NCI-H2081 (cell line): ENCODE measurements around the gene IFT80.

ENCODE experiments used
- DNase-seq, 2 experiments: peaks; one replicate each; lab custom pipeline; 2025; lab: John Stamatoyannopoulos, UW

Gene IFT80

DNA sequence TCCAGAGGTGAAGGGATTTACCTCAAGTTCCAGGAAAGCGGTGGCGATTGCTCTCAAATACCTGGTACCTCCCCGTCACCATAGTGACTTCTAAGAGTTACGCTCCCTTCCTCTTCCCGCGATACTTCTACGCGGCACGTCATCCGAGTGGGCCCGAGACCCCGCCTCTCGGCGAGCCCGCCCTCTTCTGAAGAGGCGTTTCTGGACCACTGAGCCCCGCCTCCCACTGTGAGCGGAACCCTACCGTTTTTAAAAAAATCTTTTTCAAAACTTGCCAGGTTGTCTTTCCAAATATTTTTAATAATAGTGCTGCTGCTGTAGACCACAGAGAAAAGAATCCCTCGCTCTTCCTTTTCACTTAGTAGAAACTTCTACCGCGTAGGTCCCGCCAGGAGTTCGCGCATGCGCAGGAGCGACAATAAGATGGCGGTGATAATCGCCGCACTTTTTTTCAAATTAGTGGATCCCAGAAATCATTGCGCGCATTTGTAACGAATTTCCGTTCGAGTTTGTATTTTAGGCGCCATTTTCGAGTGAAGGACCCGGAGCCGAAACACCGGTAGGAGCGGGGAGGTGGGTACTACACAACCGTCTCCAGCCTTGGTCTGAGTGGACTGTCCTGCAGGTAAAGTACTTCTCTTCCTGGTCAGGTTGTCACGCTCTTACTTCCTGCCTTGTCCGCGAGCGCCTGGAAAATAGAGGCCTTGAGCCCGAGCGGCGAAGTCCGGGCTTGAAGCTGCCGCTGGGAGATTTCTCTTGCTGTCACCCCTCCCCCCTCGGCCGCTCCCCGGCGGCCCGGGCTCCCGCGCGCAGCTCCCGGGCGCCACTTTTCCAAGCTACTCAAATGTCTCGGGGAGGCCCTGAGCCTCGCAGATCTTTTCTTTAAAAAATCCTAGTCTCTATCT is at the start of gene IFT80, which contains the start of gene SMC4:
IFT80 (minus strand) TSS at position 101 of the 905 bp plus-strand sequence. CDS start 14,625 bp downstream, outside the sequence.
SMC4 (plus strand) TSS at position 526 of the 905 bp plus-strand sequence. CDS start 1,177 bp downstream, outside the sequence.
- DNase-seq: peak; percentile 98 to 99

DNA sequence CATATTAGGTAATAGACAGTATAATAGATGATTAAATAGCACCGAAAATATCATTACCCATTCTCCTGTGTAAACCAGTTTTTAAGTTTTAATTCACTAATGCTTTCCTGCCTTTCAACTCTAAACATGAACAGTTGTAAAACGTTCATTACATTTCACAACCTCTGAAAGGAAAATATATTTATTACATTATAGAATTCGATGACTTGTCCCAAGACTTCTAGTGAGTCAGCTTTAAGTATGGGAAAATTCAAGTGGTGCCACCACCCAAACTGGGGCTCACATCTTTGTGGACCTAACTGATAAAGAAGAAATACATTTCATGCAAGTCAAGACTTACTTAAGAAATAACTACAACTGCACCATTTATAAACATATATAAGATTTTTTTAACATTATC is 48.5 kb upstream of the IFT80 start:
- DNase-seq: no peak

DNA sequence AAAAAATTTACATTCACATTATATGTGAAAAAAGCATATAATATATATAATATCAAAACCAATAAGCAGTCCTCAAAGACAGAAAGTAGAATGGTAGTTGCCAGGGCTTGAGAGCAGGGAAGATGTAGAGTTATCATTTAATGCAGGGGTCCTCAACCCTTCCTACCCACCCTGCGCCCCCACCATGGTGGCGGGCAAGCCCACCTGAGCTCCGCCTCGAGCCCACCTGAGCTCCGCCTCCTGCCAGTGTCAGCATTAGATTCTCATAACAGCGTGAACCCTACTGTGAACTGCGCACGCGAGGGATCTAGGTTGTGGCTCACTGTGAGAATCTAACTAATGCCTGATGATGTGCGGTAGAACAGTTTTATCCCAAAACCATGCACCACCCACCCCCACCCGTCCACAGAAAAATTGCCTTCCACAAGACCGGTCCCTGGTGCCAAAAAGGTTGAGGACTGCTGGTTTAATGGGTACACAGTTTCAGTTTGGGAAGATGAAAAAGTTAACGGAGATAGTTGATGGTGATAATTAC is 47.6 kb upstream of the IFT80 start:
- DNase-seq: no peak

DNA sequence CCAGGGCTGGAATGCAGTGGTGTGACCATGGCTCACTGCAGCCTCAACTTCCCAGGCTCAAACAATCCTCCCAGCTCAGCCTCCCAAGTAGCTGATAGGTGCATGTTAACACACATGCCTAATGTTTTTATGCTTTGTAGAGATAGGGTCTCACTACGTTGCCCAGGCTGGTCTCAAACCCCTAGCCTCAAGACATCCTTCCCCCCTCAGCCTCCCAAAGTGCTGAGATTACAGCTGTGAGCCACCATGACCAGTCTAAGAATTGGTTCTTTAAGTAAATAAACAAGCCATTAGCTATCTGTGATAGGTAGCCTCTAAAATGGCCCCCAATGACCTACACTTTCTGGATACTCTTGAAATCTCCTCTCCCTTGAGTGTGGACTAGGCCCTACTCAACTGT is 46.8 kb upstream of the IFT80 start:
- DNase-seq: no peak

DNA sequence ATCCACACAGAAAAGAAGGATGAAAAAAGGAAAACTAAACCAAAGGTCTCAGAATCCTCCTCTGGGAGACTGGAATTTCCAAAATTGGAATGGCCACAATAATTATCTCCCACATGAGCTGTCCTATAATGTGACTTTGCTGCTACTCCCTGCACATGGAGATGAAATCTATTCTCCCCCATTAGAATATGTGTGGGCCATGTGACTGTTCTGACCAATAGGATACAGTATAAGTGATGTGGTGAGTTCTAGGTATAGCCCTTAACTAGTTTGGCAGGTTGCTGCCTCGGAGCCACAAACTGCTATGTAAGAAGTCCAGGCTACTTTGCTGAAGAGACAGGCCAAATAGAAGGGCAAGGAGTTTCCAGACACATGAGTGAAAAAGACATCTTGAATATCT is 45.4 kb upstream of the IFT80 start:
- no peak for DNase-seq

DNA sequence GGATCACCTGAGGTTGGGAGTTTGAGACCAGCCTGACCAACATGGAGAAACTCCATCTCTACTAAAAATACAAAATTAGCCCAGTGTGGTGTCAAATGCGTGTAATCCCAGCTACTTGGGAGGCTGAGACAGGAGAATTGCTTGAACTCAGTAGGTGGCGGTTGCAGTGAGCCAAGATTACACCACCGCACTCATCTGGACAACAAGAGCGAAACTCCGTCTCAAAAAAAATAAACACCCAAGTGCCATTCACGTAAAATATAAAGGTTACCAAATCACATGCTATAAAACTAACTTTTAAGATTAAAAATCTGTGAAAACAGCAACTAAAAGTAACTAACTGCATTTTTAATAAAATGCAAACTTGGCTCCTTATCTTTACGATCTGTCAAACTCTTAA is 41.7 kb upstream of the IFT80 start:
- no peak for DNase-seq

DNA sequence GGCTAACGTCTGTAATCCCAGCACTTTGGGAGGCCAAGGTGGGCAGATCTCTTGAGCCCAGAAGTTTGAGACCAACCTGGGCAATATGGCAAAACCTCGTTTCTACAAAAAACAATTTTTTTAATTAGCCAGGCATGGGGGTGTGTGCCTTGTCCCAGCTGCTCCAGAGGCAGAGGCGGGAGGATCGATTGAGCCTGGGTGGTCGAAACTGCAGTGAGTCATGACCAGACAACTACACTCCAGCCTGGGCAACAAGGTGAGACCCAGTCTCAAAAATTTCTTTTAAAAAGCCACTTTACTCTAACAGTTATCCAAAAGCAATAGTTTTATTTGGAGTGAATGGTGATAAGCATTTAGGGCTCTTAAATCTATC is 38.0 kb upstream of the IFT80 start:
- DNase-seq: no peak

DNA sequence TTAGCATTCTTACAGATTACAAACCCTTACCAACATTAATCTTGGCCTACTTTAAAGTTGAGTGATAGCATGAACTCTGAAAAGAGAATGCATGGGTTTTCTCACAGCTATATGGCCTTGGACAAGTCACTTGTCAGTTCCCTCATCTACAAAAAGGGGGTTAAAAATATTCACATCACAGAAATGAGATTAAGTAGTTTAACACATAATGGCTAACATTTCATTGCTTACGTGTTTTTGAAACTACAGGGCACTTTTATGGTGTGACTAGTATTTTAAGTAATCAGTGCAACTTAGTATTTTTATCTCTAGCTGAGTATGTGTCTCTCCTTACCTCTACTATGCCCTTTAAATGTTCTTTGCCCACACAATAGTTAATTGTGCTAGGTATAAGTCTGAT is 36.7 kb upstream of the IFT80 start:
- no peak for DNase-seq

DNA sequence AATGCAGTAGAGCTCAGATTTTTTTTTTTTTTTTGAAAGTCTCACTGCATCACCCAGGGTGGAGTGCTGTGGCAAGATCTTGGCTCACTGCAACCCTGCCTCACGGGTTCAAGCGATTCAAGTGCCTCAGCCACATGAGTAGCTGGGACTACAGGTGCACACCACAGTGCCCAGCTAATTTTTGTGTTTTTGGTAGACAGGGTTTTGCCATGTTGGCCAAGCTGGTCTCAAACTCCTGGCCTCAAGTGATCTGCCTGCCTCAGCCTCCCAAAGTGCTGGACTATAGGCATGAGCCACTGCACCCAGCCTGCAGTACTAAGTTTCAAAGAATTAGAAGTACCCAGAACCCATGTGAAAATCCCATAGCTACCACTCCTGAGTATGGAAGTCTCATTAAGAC is 36.1 kb upstream of the IFT80 start:
- DNase-seq: no peak

DNA sequence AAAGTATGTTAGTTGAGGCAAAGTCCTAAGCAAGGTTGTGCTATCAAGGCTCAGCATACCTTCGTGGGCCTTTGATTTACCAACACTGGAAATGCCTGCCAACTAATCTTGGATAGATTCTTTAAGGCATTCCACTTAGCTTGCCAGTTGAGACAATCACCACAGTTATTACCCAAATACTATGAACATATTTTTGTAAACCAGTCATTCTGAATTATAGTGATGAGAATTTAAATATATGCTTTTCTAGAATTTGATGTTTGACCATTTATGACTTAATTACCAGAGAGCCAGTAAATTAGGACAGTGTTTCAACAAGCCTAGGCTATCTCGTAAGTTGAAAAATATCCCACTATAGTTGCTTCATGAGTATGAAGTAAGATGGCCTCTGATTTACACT is 35.0 kb upstream of the IFT80 start:
- no peak for DNase-seq

DNA sequence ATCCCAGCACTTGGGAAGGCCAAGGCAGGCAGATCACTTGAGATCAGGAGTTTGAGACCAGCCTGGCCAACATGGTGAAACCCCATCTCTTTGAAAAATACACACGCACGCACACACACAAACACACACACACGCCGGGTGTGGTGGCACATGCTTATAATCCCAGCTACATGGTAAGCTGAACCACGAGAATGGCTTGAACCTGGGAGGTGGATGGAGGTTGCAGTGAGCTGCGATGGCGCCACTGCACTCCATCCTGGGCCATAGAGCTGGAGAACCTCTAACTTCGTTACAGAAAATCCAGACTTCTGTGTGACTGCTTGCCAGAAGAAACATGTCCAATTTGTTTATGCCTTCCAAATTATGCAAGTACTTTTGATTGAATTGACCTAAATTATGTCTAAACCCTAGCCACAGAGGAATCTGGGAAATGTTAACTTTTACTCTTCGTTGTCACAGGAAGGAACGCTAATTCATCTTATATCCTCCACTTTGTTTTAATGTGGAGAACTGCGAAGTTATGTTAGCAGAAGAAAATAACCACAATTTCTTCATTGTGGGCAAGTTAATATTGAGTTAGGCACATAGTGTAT is 28.9 kb upstream of the IFT80 start:
- DNase-seq: no peak

DNA sequence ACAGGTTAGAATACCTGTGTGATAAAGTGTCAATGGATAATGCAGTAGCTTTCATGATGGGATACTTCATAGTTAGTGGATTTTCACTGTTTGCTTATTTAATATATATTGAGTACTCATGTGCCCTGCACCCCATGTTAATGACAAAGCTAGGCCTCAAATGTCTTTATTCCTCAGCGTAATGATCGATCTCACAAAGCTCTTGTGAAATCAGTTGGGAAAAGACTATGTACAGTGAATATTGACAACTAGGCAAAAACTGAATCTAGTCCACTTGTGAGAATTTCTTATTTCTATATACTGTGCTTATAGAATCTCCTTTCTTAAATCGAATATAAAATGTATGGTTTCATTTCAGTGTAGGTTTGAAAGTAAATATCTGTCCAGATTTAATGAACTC is 18.3 kb upstream of the IFT80 start:
- no peak for DNase-seq

DNA sequence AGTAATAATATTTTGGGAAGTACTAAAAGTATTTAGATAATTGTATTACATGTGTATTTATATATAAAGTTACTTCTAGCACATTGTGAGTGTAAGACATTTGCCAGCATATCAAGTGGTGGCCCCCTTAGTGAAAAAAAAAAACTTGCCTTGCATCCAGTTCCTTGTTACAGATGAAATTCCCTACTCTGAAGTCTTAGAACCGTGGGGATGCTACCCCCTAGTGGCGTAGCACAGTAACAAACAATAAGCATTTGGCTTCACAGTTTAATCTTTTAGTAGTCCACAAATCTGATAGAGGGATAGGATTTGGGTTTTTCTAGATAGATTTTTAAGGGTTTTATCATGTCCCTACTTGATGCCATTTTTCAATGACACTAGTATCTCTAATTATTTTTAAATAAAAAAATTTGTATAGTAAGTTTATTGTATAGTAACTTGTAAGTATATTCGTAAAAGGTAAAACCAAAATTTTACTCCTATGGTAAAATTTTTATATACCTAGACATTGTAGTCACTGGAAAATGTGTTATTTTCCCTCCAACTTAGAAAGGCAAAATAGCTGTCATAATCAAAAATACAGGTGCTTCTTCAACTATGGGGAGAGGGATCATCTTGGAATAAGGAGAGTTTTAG is 14.7 kb upstream of the IFT80 start:
- DNase-seq: peak; percentile 79 to 80

DNA sequence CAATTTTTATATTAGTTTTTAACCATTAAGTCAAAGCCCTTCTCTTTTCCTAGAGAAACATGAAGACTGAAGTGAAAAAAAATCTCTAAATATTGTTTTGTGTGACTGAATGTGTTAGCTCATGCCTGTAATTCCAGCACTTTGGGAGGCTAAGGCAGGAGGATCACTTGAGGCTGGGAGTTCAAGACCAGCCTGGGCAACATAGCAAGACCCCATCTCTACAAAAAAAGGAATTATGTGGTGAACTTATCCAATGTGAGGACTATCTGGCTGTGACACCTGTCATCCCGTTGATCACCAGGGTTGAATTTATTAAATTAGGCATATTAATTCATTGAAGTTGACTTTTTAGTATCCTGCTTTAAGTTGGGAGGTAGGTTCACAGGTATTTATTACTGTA is 13.5 kb upstream of the IFT80 start:
- no peak for DNase-seq

DNA sequence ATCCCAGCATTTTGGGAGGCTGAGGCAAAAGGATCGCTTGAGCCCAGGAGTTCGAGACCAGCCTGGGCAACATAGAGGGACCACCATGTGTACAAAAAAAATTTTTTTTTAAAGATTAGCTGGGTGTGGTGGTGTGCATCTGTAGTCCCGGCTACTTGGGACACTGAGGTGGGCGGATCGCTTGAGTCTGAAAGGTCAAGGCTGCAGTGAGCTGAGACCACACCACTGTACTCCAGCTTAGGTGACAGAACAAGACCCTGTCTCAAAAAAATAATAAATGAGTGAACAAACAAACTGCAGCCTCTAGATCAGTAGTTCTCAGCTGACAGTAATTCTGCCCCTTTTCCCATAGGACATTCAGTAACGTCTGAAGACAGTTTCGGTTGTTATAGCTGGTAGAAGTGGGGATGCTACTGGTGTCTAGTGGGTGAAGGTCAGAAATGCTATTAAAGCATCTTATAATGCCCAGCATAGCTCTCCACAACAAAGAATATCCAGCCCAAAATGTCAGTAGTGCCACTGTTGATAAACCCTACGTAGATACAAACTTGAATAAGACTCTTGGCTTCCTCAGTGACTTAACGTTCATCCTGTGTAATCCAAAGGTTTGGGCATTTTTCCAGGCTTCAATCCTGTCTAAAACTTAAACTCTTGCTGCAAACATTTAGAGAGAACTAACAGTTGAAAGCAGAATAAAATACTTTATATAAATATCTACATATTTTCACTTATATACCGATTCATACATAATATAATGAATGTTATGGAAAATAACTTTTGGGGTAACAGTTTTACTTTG is 11.0 kb upstream of the IFT80 start:
- DNase-seq: no peak

DNA sequence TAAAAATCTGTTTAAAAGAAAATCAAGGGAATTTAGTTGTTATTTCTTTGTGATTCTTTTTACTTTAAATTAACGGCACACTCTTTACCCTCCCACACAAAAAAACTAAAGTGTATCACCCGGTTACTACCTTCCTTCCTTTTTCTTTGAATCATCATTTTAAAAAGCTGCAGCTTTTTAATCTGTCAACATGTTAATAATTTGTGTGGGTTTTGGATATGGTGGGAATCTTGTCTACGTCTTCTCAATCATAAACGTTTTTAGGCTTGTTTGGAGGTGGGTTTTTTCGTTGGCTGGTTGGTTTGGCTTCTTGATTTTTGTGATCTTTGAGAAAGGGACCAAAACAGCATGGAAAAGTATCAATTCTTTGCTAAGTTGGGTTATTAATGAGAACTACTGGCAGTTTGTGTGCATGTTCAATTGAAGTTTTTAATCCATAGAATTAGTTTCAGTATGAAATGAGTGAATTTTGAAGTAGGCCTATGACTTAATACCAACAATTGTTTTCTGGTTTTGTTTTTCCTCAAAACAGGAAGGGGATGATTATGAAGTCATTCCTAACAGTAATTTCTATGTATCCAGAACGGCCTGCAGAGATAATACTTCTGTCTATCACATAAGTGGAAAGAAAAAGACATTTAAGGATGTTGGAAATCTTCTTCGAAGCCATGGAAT is 4.9 kb upstream of the IFT80 start:
- DNase-seq: no peak

DNA sequence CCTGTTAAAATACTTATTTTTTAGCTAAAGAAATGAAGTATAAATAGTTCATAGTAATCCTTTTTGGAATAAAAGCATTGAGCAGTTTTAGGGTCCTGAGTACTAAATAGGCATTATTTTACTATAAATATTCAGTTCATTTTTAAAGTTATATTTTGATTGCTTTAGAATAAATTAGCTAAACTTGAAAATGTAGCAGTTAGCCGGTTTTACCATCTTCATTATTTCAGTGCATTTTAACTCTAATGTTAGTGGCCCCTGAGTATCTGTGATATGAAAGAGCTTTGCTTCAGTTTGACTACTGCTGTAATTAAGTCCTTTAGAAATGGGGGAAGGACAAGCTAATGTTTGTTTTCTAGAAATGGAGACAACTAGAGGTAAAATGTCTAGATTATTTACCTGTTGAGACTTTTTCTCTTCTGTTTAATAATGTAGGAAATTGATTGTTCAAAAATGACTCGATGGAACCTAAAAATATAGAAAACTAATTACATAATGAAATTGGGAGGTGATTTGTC is 4.1 kb upstream of the IFT80 start:
- DNase-seq: no peak

DNA sequence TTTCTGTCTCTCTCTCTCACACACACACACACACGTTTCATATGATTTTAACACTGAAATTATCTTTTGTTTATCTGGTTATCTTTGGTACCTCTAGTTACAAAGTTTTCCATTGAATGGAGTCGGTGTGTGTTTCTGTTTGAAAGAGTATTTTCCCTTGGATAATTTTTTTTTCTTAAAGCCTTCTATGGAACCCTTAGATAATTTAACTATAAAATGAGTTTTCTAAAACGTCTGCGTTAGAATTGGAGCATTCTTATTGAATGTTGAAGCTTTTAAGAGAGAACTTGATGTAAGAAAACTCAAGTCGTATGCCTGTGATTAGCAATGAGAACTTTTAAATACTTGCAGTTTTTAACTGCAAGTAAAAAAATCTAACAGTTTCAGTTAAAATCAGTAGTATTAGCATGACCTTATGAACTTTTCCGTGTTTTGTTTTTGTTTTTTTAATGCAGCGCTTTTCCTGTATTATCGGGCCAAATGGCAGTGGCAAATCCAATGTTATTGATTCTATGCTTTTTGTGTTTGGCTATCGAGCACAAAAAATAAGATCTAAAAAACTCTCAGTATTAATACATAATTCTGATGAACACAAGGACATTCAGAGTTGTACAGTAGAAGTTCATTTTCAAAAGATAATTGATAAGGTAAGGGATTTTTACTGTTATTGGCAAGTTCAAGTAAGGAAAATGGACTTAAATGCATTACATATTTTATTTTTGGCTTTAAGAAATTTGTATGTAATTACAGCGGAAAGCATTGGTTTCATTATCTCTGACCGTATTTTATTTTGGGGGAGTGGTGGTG is 3.4 kb upstream of the IFT80 start:
- no peak for DNase-seq

DNA sequence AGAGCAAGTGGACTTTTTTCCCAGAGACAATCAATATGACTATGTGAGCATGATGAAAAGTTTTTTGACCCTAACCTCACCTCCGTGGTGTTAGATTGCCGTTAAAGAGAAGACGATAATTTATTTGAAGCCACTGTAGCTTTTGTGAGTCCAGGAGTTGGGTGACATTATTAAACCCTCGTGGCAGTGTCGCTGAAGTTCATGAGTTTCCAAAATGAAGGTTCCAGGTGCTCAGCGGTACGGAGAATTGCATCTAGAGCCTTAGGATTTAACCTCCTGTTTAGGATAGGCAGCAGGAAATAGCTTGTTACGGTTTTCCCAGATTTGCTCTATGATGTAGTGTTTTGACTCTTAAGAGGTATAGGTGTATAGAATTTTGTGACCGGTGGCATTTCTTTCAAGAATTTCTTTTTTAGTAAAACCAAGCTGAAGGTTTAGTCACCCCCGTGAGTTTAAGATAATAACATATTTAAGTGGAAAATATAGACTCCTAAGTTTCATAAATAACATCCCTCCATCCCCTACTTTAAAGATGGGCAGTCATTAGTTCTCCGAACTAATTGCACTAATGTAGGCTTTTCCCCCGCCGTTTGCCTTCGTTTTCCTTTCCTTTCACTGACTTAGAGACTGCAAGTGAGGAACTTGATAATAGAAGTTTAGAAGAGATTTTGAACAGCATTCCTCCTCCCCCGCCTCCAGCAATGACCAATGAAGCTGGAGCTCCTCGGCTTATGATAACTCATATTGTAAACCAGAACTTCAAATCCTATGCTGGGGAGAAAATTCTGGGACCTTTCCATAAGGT is 2.5 kb upstream of the IFT80 start:
- DNase-seq: peak in 1 of 2 experiments; percentile 43
